Neuronal stem cell (in vitro differentiated cells): ENCODE data around the gene SLC22A16.

Experiments
- DNase-seq: peaks from one replicate; pipeline ENCODE4 v3.0.0-alpha.2; 2013; ENCODE audit warnings: low spot score
- H2AFZ ChIP-seq: one replicate; pipeline ENCODE4 v1.6.1; 2013; ENCODE audit warnings: mild to moderate bottlenecking, low read length, inconsistent platforms
- H2AK5ac ChIP-seq: 2 replicates; pipeline ENCODE4 v1.6.1; 2013; ENCODE audit warnings: low read depth, mild to moderate bottlenecking, inconsistent platforms, low read length, moderate library complexity, mixed read lengths
- H2BK120ac ChIP-seq: 2 replicates; pipeline ENCODE4 v1.6.1; 2013; ENCODE audit warnings: low read depth, mild to moderate bottlenecking, inconsistent platforms, low read length, moderate library complexity, mixed read lengths
- H2BK12ac ChIP-seq: one replicate; pipeline ENCODE4 v1.6.1; 2013; ENCODE audit warnings: low read length, inconsistent platforms
- H2BK15ac ChIP-seq: 2 replicates; pipeline ENCODE4 v1.6.1; 2013; ENCODE audit warnings: mild to moderate bottlenecking, low read length, inconsistent platforms, mixed read lengths
- H2BK5ac ChIP-seq: one replicate; pipeline ENCODE4 v1.6.1; 2013; ENCODE audit warnings: inconsistent platforms, mild to moderate bottlenecking, low read length, moderate library complexity
- H3K14ac ChIP-seq: one replicate; pipeline ENCODE4 v1.6.1; 2013; ENCODE audit warnings: low read length, inconsistent platforms
- H3K18ac ChIP-seq: 2 replicates; pipeline ENCODE4 v1.6.1; 2013; ENCODE audit warnings: low read length, inconsistent platforms
- H3K23ac ChIP-seq: 2 replicates; pipeline ENCODE4 v1.6.1; 2013; ENCODE audit warnings: low read depth, mild to moderate bottlenecking, mixed read lengths, low read length, inconsistent platforms; ENCODE audit not compliant: poor library complexity
- H3K27ac ChIP-seq: replicated peaks from 3 replicates; pipeline ENCODE4 v1.5.1; 2013; ENCODE audit warnings: low read length, inconsistent platforms
- H3K27me3 ChIP-seq, 3 experiments: 2 replicates each; pipeline ENCODE4 v1.6.1; 2013; ENCODE audit warnings: low read length in 3 of 3, mild to moderate bottlenecking in 2 of 3, inconsistent platforms in 1 of 3, low read depth in 1 of 3, mixed read lengths in 1 of 3, moderate library complexity in 1 of 3; ENCODE audit not compliant: control insufficient read depth in 3 of 3, insufficient read depth in 3 of 3
- H3K36me3 ChIP-seq, 2 donors: replicated peaks in 1 of 2; 2 replicates each; pipeline ENCODE4 v1.6.1; 2013; ENCODE audit warnings: low read length in 2 of 2; ENCODE audit not compliant: control insufficient read depth in 2 of 2, insufficient read depth in 2 of 2
- H3K4ac ChIP-seq: 2 replicates; pipeline ENCODE4 v1.6.1; 2013; ENCODE audit warnings: inconsistent platforms, mild to moderate bottlenecking, low read length, moderate library complexity
- H3K4me1 ChIP-seq, 2 donors: 1 replicate in 1 of 2; 2 replicates in 1 of 2; pipeline ENCODE4 v1.6.1; 2013; ENCODE audit warnings: low read length in 2 of 2, low read depth in 1 of 2; ENCODE audit not compliant: control insufficient read depth in 2 of 2, insufficient read depth in 1 of 2
- H3K4me2 ChIP-seq: one replicate; pipeline ENCODE4 v1.6.1; 2013; ENCODE audit warnings: mild to moderate bottlenecking, low read length, inconsistent platforms; ENCODE audit not compliant: insufficient read depth, poor library complexity, severe bottlenecking
- H3K4me3 ChIP-seq, 2 donors: 2 replicates each; pipeline ENCODE4 v1.5.1; 2013; ENCODE audit warnings: low read length in 2 of 2, mild to moderate bottlenecking in 2 of 2, inconsistent platforms in 1 of 2, moderate library complexity in 1 of 2
- H3K79me1 ChIP-seq: one replicate; pipeline ENCODE4 v1.6.1; 2013; ENCODE audit warnings: low read depth, mild to moderate bottlenecking, inconsistent platforms, low read length, moderate library complexity
- H3K9ac ChIP-seq: one replicate; pipeline ENCODE4 v1.6.1; 2013; ENCODE audit warnings: mild to moderate bottlenecking, low read depth, low read length, inconsistent platforms; ENCODE audit not compliant: poor library complexity
- H3K9me3 ChIP-seq, 2 donors: replicated peaks in 1 of 2; 2 replicates each; pipeline versions ENCODE3 to v1.6.1; 2013; ENCODE audit warnings: low read length in 2 of 2, mild to moderate bottlenecking in 2 of 2, inconsistent platforms in 1 of 2, low read depth in 1 of 2, mixed read lengths in 1 of 2, moderate library complexity in 1 of 2; ENCODE audit not compliant: control insufficient read depth in 2 of 2, insufficient read depth in 1 of 2
- H4K8ac ChIP-seq: one replicate; pipeline ENCODE4 v1.6.1; 2013; ENCODE audit warnings: low read depth, mild to moderate bottlenecking, inconsistent platforms, low read length, moderate library complexity
- H4K91ac ChIP-seq: one replicate; pipeline ENCODE4 v1.6.1; 2013; ENCODE audit warnings: low read length, low read depth, mild to moderate bottlenecking, inconsistent platforms; ENCODE audit not compliant: poor library complexity
- WGBS, 2 donors: extraction: QIAGEN DNeasy Blood & Tissue Kit; methylation state at CpG; one replicate each; pipeline ENCODE4 v1.1.7; 2013; ENCODE audit warnings: missing lambda C conversion rate in 2 of 2, mixed read lengths in 1 of 2; ENCODE audit not compliant: insufficient read length in 2 of 2, insufficient replicate concordance in 1 of 2; ENCODE audit errors: extremely low coverage in 2 of 2; 5-methylcytosine and 5-hydroxymethylcytosine counted together

SLC22A16 gene

DNA sequence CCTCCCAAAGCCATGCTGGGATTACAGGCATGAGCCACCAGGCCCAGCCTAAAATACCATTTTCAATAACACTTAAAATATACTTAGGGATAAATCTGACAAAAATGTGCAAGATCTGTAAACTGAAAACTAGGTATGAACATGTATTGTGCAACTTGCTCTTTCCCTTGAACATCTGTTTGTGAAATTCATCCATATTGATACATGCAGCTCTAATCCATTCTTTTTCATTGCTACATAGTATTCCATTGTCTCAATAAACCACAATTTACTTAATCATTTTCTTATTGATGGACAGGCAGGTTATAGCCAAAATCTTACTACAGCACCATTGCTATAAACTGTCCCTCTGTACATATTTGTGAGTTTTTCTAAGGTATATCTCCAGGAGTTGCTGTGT, 4.7 kb upstream of the SLC22A16 start:
- Histone ChIP-seq H3K9me3 (peaks cover 0 to 2% of the 10 kb centered on the region in 2 donors), H3K79me1 (no peaks in the 10 kb centered on the region), H3K14ac (no peak overlapping the region), H3K18ac (no peak overlapping the region), H3K9ac (no peak overlapping the region), H2AFZ (no peak overlapping the region), H3K4ac (no peak overlapping the region), H2BK15ac (no peak overlapping the region), H2BK12ac (no peak overlapping the region), H3K23ac (no peak overlapping the region), H4K91ac (no peak overlapping the region), H2BK120ac (no peak overlapping the region), H2BK5ac (no peak overlapping the region), H2AK5ac (no peak overlapping the region), H4K8ac (no peak overlapping the region), H3K27me3 (no peaks in the 10 kb centered on the region), H3K27ac (no peak overlapping the region), H3K4me3 (no peak overlapping the region), H3K4me1 (no peaks in the 10 kb centered on the region), H3K36me3 (no peaks in the 10 kb centered on the region), H3K4me2 (no peak overlapping the region)
- DNase-seq: no peak

DNA sequence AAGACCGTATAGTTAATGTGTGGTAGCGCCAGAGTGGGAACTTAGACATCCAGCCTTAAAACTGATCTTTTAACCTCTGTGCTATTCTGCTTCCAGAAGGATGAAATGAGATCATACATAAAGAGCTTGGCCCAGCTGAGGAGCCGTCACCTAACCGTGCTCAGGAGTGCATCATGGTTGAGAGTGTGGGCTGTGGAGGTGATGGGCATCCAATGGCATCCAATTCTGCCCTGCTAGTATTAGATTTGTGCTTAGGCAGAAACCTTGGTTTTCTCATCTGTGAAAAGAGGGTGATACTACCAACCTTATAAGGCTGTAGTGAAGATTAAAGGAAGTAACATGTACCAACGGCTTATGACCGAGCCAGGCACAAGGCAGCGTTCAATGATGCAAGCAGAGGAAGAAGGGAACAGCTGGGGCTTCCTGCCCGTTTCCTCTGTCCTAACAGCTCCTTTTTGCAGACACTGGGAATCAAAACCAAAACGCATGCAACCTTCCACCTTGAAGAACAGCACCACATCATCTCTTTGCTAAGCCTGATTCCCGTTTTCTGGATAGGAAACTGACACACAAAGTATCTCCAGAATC, 1.3 kb downstream of the SLC22A16 start:
- Histone ChIP-seq H3K4me3 (no peak overlapping the region), H3K27me3 (no peaks in the 10 kb centered on the region), H2BK15ac (no peak overlapping the region), H3K4me2 (no peak overlapping the region), H2BK120ac (no peak overlapping the region), H3K9me3 (no peaks in the 10 kb centered on the region), H2AK5ac (no peak overlapping the region), H3K9ac (no peak overlapping the region), H2BK5ac (no peak overlapping the region), H3K79me1 (no peaks in the 10 kb centered on the region), H2AFZ (no peak overlapping the region), H3K4ac (no peak overlapping the region), H3K18ac (no peak overlapping the region), H2BK12ac (no peak overlapping the region), H3K23ac (no peak overlapping the region), H3K4me1 (no peaks in the 10 kb centered on the region), H4K8ac (no peak overlapping the region), H3K36me3 (no peaks in the 10 kb centered on the region), H4K91ac (no peak overlapping the region), H3K27ac (no peak overlapping the region), H3K14ac (no peak overlapping the region)
- no peak for DNase-seq
- WGBS, 2 donors: no CpG with 5 or more reads among the region's 10 CpGs

DNA sequence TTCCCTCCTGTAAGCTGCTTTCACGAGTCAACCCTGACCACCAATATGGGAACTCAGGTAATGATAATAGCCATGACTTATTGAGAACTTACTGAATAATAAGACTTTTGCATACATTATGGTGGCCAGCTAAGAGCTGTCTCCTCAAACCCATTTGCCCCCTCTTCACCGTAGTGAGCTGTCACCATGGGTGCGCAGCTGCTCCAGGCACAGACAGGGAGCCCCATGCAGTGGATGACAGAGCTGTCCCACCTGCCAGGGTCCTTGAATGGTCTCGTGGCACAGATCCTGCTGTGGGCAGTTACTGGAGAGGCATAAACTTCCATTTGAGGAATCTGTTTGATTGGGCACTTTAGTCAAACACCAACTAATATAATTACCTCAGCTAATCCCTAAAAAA, 1.9 kb downstream of the SLC22A16 start:
- no peaks in the 10 kb centered on the region for H3K79me1 ChIP-seq
- no peaks in the 10 kb centered on the region for H3K4me1 ChIP-seq
- no peak overlapping the region for H2BK120ac ChIP-seq
- H3K36me3 ChIP-seq: no peaks in the 10 kb centered on the region
- H4K8ac ChIP-seq: no peak overlapping the region
- no peak overlapping the region for H2AFZ ChIP-seq
- H3K23ac ChIP-seq: no peak overlapping the region
- H3K27me3 ChIP-seq: no peaks in the 10 kb centered on the region
- H3K27ac ChIP-seq: no peak overlapping the region
- no peak overlapping the region for H2BK5ac ChIP-seq
- DNase-seq: no peak
- no peak overlapping the region for H3K9ac ChIP-seq
- no peak overlapping the region for H4K91ac ChIP-seq
- WGBS, 2 donors: no CpG with 5 or more reads among the region's 4 CpGs
- no peaks in the 10 kb centered on the region for H3K9me3 ChIP-seq
- H3K4me3 ChIP-seq: no peak overlapping the region
- no peak overlapping the region for H2BK12ac ChIP-seq
- no peak overlapping the region for H3K4me2 ChIP-seq
- no peak overlapping the region for H3K4ac ChIP-seq
- H2AK5ac ChIP-seq: no peak overlapping the region
- no peak overlapping the region for H2BK15ac ChIP-seq
- no peak overlapping the region for H3K18ac ChIP-seq
- no peak overlapping the region for H3K14ac ChIP-seq

DNA sequence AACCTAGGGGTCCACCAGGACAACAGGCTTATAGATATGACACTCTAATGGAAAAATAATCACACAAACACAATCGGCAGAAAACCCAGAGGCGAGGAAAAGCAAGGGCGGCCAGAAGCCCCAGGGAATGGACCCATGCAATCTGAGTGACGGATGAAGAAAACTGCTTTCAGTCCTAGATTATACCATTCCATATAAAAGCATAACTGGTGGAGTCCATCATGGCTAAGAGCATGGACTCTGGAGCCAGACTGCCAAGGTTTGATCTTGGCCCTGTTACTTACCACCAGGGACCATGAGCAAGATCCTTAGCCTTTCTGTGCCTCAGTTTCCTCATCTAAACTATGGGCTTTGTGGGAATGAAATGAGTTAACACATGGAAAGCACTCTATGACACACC, 3.7 kb downstream of the SLC22A16 start:
- Histone ChIP-seq H2BK15ac (no peak overlapping the region), H2BK12ac (no peak overlapping the region), H3K9ac (no peak overlapping the region), H2AFZ (no peak overlapping the region), H3K36me3 (no peaks in the 10 kb centered on the region), H3K14ac (no peak overlapping the region), H3K27ac (no peak overlapping the region), H4K8ac (no peak overlapping the region), H3K79me1 (no peaks in the 10 kb centered on the region), H4K91ac (no peak overlapping the region), H2BK120ac (no peak overlapping the region), H3K4me3 (no peak overlapping the region), H3K4me1 (no peaks in the 10 kb centered on the region), H3K4ac (no peak overlapping the region), H3K4me2 (no peak overlapping the region), H3K27me3 (no peaks in the 10 kb centered on the region), H2AK5ac (no peak overlapping the region), H3K23ac (no peak overlapping the region), H3K18ac (no peak overlapping the region), H2BK5ac (no peak overlapping the region), H3K9me3 (no peaks in the 10 kb centered on the region)
- no CpG with 5 or more reads among the region's 4 CpGs for WGBS, 2 donors
- DNase-seq: no peak
